Astrocyte (in vitro differentiated cells and primary cell): ENCODE results near the gene AHR.

Experiments used
- CTCF ChIP-seq: IDR thresholded peaks from 2 replicates; pipeline ENCODE4 v1.5.1; 2011; ENCODE audit warnings: low read depth, mild to moderate bottlenecking, inconsistent platforms, low read length, moderate library complexity; ENCODE audit not compliant: insufficient read depth
- EZH2 ChIP-seq: IDR thresholded peaks from 2 replicates; pipeline ENCODE4 v1.6.1; 2012; ENCODE audit warnings: mild to moderate bottlenecking, low read length, inconsistent platforms; ENCODE audit not compliant: insufficient read depth

DNA sequence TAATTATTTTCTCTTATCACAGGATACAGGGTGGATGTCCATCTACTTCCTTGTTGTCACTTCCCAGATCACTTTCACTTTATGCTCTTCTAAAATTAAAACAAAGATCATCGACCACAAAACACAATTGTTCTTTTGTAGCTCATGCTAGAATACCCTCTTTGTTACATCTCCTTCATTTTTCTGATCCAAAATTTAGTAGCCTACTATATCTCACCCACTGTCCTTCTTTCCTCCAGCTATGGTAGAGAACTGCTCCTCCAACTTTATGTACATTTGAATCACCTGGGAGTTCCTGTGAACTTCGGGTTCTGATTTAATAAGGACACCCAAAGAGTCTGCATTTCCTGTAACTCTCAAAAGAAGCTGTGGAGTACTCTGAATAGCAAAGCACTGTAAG lies 1.2 kb upstream of the AHR start:
- TF ChIP-seq EZH2 (no peak), CTCF (no peak)
